GM10248 (cell line): Measurements from ENCODE around the gene CENPX.

ENCODE experiments used
- CTCF ChIA-PET: fragments of 300-600 bp; sonication (Branson Sonifier 250); formaldehyde crosslinking; extraction: SDS; loops from one replicate; lab custom pipeline; 2021; ENCODE audit warnings: antibody characterized with exemption; lab: Yijun Ruan, JAX
- POLR2A ChIA-PET: fragments of 350-650 bp; sonication (Branson Sonifier 250); formaldehyde crosslinking; extraction: SDS; loops from one replicate; lab custom pipeline; 2020; ENCODE audit warnings: antibody characterized with exemption; lab: Yijun Ruan, JAX
- DNase-seq: peaks from one replicate; pipeline ENCODE4 v3.0.0; 2012; ENCODE audit errors: extremely low spot score
- TF ChIP-seq, protein P1 (sequence below): IDR thresholded peaks from 2 replicates; pipeline ENCODE4 v1.5.1; 2012; ENCODE audit warnings: mild to moderate bottlenecking, low read depth; ENCODE audit errors: extremely low read depth, missing control alignments, control extremely low read depth

CENPX gene

DNA sequence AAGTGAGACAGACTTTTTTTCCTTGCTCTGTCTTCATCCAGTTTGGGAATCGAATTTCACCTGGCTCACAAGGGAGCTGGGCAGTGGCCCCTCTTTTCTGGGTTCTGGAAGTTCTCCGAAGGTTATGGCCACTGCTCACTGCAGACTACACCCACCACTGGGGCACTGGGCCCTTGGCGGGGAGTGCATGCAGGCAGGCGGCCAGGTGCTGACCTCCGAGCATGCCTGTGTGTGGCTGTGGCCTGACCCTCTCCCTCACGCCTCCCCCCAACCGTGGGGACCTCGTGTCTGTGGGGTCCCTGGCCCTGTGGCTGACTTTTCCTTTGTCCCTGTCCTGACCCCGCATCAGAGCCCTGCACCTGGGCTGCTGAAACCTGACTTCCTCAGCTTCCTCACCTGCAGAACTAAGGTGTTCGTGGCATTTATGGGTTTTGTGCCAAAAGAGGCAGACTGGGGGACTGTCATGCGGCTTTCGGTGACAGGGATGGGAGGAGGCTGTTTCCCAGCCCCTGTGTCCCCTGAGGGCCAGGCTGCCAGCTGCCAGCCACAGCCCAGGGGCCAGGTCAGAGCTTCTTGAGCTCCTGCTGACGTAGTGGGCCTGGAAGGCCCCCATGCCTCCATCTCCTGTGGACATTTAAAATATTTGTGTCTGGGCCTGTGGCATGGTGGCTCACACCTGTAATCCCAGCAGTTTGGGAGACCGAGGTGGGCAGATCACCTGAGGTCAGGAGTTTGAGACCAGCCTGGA lies 23.8 kb downstream of the CENPX start:
- POLR2A ChIA-PET: no interaction called here
- DNase-seq: no peak
- CTCF ChIA-PET: interaction anchor here (1.0 to 1.1 kb wide), 2 partner anchors 21 to 39 kb away, joined by 4 read pairs; no protein-coding TSS in a partner anchor
- TF ChIP-seq, protein P1, sequence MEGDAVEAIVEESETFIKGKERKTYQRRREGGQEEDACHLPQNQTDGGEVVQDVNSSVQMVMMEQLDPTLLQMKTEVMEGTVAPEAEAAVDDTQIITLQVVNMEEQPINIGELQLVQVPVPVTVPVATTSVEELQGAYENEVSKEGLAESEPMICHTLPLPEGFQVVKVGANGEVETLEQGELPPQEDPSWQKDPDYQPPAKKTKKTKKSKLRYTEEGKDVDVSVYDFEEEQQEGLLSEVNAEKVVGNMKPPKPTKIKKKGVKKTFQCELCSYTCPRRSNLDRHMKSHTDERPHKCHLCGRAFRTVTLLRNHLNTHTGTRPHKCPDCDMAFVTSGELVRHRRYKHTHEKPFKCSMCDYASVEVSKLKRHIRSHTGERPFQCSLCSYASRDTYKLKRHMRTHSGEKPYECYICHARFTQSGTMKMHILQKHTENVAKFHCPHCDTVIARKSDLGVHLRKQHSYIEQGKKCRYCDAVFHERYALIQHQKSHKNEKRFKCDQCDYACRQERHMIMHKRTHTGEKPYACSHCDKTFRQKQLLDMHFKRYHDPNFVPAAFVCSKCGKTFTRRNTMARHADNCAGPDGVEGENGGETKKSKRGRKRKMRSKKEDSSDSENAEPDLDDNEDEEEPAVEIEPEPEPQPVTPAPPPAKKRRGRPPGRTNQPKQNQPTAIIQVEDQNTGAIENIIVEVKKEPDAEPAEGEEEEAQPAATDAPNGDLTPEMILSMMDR: no peak

DNA sequence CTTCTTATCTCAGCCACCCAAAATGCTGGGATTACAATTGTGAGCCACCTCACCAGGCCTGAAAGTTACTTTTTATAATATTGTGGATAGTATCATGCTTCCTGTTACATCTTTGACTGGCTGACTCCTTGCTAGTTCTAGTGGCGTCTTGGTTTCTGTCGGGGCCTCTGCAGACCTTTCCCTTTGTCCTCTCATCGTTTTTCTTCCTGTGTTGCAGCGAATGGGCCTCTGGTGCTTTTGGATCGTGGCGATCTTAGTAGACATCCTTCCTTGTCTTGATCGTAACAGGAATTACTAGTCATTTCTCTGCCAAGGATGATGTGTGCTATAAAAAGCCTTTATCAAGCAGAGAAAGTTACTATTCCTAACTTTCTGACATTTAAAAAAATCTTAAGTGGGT lies 24.5 kb downstream of the CENPX start:
- ChIA-PET CTCF (interaction anchor here (1.1 kb wide), 1 partner anchor 22 kb away, joined by 4 read pairs; no protein-coding TSS in a partner anchor), POLR2A (no interaction called here)
- TF ChIP-seq, protein P1: no peak
- no peak for DNase-seq

DNA sequence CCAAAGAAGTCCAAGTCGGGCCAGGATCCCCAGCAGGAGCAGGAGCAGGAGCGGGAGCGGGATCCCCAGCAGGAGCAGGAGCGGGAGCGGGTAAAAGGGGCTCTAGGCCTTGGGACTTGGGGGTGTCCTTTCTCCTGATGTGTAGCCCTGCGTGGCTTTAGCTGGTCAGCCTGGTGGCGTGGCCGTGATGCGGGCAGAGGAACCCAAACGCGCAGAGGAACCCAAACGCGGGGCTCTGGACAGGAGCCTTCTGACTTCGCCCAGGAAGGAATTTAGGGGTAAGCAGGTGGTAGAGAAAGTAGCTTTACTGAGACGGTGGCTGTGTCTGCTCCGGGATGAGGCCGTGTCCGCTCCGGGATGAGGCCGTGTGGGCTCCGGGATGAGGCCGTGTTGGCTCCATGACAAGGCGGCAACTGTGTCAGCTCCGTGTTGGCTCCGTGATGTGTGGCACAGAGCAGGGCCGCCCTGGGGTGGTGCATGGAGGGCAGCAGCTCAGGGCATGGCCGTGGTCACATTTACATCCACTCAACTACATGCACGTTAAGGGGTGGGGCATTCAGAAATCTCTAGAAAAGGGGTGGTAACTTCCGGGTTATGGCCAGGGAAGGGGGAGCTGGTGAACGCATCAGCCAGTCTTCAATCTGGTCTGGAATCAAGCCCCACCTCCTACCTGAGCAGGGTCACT lies 25.8 kb downstream of the CENPX start:
- TF ChIP-seq, protein P1: no peak
- ChIA-PET POLR2A (interaction anchor here (0.5 to 0.6 kb wide), 2 partner anchors 27 to 61 kb away, joined by 3 to 4 read pairs; no protein-coding TSS in a partner anchor), CTCF (interaction anchor here (0.8 to 1.7 kb wide), 2 partner anchors 24 to 34 kb away, joined by 3 to 5 read pairs; no protein-coding TSS in a partner anchor)
- DNase-seq: no peak

DNA sequence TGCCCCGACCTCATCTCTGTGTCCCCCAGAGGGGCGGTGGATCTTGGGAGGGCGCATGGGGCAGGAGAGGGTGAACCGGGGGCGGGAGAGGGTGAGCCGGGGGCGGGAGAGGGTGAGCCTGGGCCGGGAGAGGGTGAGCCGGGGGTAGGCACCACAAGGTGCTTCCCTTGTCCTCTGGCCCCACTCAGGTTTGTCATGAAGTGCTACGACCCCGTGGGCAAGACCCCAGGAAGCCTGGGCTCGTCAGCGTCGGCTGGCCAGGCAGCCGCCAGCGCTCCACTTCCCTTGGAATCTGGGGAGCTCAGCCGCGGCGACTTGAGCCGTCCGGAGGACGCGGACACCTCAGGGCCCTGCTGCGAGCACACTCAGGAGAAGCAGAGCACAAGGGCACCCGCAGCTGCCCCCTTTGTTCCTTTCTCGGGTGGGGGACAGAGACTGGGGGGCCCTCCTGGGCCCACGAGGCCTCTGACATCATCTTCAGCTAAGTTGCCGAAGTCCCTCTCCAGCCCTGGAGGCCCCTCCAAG lies 26.4 kb downstream of the CENPX start:
- TF ChIP-seq, protein P1: no peak
- ChIA-PET CTCF (interaction anchor here (0.8 to 1.7 kb wide), 2 partner anchors 24 to 34 kb away, joined by 3 to 5 read pairs; no protein-coding TSS in a partner anchor), POLR2A (interaction anchor here (0.5 kb wide), 1 partner anchor 26 kb away, joined by 3 read pairs; no protein-coding TSS in a partner anchor)
- no peak for DNase-seq

DNA sequence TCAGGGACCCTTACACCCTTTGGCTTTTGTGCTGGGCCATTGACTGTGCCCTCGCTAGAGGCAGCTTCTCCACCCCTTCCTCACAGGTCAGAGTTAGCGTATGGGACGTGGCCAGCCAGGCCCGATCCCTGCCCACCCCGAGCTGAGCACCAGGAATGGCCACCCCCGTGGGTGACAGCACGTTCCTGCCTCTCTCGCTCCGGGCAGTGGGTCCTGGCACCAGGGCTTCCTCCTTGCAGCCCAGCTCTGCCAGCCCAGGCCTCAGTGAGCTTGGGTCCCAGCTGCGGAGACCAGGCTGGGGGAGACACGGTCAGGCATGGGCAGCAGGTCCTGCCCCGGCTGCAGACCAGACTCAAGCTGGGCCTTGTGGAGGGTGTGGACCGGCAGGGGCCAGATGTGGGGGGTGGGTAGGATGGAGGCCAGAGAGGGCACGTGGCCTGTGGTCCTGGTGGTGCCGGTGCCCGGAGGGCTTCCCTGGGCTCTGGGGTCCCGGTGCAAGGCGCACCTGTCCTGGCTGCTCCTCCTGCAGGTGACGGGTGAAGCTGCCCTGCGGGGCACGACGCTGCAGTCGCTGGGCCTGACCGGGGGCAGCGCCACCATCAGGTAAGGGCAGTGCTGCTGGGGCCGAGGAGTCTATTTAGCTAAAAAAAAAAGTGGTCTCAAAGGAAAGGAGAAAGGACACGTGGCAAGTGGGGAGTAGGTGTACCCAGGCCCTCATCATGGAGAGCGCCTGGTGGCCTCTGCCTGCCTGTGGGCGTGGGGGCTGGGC lies 27.0 kb downstream of the CENPX start:
- CTCF ChIA-PET: interaction anchor here (0.9 to 1.2 kb wide), 2 partner anchors 33 to 36 kb away, joined by 3 read pairs; no protein-coding TSS in a partner anchor

More for the DNA sequence above, 27.0 kb downstream of the CENPX start:
- POLR2A ChIA-PET: no interaction called here
- no peak for DNase-seq
- TF ChIP-seq, protein P1: no peak
